K562 treated with DMSO at 1 percent for 48 hours (cell line): ENCODE results near the gene RBM33. TPM values are rescaled to one million over a fixed set of nuclear protein-coding genes. Genes with fewer than 3 reads are reported as not detected.

Source experiments
- total RNA-seq: library from RNA; unstranded; fragments of 300-600 nt; gene quantifications from 2 replicates; pipeline ENCODE4 v1.2.3, GENCODE V29; 2022; ENCODE audit warnings: low replicate concordance; ENCODE audit errors: extremely low read depth

Gene RBM33, protein sequence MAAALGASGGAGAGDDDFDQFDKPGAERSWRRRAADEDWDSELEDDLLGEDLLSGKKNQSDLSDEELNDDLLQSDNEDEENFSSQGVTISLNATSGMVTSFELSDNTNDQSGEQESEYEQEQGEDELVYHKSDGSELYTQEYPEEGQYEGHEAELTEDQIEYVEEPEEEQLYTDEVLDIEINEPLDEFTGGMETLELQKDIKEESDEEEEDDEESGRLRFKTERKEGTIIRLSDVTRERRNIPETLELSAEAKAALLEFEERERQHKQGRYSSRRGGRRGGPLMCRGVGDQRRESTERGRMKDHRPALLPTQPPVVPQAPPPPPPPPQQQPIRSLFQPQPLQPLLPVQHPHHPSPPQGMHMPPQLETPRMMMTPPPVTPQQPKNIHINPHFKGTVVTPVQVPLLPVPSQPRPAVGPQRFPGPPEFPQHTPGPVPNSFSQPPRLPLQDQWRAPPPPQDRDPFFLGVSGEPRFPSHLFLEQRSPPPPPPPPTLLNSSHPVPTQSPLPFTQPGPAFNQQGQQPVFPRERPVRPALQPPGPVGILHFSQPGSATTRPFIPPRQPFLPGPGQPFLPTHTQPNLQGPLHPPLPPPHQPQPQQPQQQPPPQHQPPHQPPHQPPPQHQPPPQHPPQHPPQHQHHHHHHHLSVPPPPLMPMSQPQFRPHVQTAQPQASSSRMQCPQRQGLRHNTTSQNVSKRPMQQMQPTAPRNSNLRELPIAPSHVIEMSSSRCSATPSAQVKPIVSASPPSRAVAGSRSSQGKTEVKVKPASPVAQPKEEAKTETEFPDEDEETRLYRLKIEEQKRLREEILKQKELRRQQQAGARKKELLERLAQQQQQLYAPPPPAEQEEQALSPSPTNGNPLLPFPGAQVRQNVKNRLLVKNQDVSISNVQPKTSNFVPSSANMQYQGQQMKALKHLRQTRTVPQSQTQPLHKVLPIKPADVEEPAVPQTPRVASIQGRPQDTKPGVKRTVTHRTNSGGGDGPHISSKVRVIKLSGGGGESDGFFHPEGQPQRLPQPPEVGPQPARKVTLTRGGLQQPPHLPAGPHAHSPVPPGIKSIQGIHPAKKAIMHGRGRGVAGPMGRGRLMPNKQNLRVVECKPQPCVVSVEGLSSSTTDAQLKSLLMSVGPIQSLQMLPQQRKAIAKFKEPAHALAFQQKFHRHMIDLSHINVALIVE
- not detected in 2 replicates for total RNA-seq

DNA sequence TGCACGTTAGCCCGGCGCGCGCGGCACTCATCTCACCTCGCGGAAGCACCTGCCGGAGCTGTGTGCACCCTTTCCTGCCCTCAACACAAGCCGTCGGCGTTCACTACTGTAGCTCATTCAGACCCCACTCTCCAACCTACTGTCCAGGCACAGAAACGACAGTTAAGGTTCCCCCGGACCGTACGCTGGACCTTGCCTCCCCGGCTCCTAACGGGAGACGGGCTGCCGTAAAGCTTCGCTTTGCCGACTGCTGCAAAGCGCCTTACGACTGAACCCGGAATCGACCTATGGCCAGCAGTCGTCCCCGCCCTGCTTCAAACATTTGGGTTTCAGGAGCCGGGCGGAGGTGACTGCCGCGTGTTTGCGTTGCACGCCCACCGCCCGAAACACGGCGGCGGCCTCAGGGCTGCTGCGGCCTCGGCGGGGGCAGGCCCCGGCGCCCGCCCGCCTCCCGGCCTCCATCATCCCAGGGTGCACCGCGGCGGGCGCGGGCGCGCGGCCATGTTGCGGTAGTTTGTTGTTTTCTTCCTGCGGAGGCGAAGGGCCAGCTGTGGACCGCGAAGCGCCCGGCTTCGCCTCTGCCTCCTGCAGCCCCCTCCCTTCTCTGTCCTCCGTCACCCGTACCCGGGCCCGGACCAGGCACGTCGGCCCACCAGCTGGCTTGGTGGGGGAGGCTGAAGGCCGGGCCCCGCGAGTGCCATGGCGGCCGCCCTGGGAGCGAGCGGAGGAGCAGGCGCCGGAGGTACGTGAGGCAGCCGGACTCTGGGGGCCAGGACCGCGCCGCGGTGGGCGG is at the start of gene RBM33:
TSS of gene RBM33 (plus strand) at position 484 of the 793 bp plus-strand sequence. CDS start at position 700, 216 bp downstream.

DNA sequence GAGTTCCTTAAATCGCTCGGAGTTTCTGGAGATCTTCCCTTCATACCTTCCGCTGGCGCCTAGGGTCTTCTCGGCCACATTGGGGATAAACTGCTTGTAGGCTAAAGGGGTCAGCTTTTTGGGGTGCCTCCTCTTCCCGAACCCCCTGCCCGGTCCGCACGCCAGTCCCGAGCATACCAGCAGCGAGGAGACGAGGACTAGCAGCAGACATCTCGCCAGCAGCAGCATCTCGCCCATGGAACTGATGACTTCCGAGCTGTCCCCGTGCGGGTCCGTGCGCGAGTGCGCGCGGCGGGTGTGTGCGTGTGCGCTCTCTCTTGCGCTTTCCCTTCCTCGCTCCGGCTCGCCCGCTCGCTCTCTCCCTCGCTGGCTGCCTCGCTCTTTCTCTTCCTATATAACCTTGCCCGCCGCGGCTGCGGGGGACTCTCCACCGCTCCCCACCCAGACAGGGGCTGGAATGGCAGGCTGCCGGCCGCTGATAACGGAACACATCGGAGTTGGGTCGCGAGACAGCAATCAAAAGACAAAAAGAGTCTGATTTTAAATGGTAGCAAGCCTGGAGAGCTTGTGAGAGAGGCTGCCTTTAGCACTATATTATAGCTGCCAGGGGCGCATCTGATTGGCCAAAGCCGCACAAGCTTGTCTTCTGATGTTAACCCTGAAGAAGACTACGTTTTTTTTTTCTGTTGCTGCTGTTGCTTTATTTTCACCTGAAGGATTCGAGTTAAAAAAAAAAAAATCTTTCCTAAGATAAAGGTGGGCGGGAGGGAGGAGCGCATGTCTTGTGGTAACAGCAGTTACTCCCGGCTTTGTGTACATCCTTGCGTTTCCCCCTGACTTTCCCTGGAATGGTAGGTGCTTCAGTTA is 167.7 kb downstream of the RBM33 start, which contains the start of gene SHH:
TSS of gene SHH (minus strand) at position 569 of the 867 bp plus-strand sequence. CDS start at position 228, 341 bp downstream.

Other genes with a start within 250 kb of the RBM33 start
- gene EN2, start 186.5 kb upstream of the RBM33 start, total RNA-seq: not detected in 2 replicates
- not detected in 2 replicates for gene CNPY1, start 98.1 kb upstream of the RBM33 start, total RNA-seq
- not detected in 2 replicates for gene SHH, start 167.8 kb downstream of the RBM33 start, total RNA-seq